Activated CD8-positive, alpha-beta T cell treated with anti-CD3 and anti-CD28 coated beads for 36 hours (primary cell): ENCODE results near the gene DUSP14. TPM values are rescaled to one million over a fixed set of nuclear protein-coding genes. Genes with fewer than 3 reads are reported as not detected.

Experiments
- ATAC-seq: fragments of 200-7000 bp; cut with Tn5 transposase; one replicate; pipeline ENCODE4 v1.10.0; 2021; ENCODE audit warnings: mild to moderate bottlenecking, moderate library complexity
- CTCF ChIA-PET: fragments of 350-600 bp; sonication (Branson Sonifier 250); formaldehyde crosslinking; loops from one replicate; lab custom pipeline; 2021; ENCODE audit warnings: antibody characterized with exemption; lab: Charles Lee
- POLR2A ChIA-PET: fragments of 350-600 bp; sonication (Branson Sonifier 250); formaldehyde crosslinking; loops from one replicate; lab custom pipeline; 2021; ENCODE audit warnings: antibody characterized with exemption; lab: Charles Lee
- DNase-seq: peaks from one replicate; pipeline ENCODE4 v3.0.0-alpha.2; 2020
- H3K27ac Mint-ChIP-seq: one replicate; pipeline ENCODE4 v1.8.0; 2021; ENCODE audit warnings: mild to moderate bottlenecking, mixed read lengths
- H3K27me3 Mint-ChIP-seq: one replicate; pipeline ENCODE4 v1.8.0; 2021; ENCODE audit warnings: mixed read lengths
- H3K36me3 Mint-ChIP-seq: one replicate; pipeline ENCODE4 v1.8.0; 2021; ENCODE audit warnings: low read depth, mixed read lengths
- H3K4me1 Mint-ChIP-seq: one replicate; pipeline ENCODE4 v1.8.0; 2021; ENCODE audit warnings: low read depth, mixed read lengths
- H3K4me3 Mint-ChIP-seq: one replicate; pipeline ENCODE4 v1.8.0; 2021; ENCODE audit warnings: mild to moderate bottlenecking, moderate library complexity, mixed read lengths
- H3K9me3 Mint-ChIP-seq: one replicate; pipeline ENCODE4 v1.8.0; 2021; ENCODE audit warnings: mixed read lengths
- intact Hi-C: fragments of 100-400 bp; cut with micrococcal nuclease; formaldehyde crosslinking; loops from one replicate; pipeline ENCODE4 v1.10.0; 2022
- total RNA-seq, 2 experiments: library from RNA; stranded (reverse); gene quantifications; one replicate each; pipeline ENCODE4 v1.2.3, GENCODE V29; 2021
- TF ChIP-seq, protein P1 (sequence below): fragments of 200-600 bp; IDR thresholded peaks from one replicate; pipeline ENCODE4 v1.8.0; 2022; ENCODE audit warnings: antibody characterized with exemption, mild to moderate bottlenecking

The DUSP14 gene
- total RNA-seq, 2 experiments from 2014 or later, result 13.3 to 15.5 TPM

DNA sequence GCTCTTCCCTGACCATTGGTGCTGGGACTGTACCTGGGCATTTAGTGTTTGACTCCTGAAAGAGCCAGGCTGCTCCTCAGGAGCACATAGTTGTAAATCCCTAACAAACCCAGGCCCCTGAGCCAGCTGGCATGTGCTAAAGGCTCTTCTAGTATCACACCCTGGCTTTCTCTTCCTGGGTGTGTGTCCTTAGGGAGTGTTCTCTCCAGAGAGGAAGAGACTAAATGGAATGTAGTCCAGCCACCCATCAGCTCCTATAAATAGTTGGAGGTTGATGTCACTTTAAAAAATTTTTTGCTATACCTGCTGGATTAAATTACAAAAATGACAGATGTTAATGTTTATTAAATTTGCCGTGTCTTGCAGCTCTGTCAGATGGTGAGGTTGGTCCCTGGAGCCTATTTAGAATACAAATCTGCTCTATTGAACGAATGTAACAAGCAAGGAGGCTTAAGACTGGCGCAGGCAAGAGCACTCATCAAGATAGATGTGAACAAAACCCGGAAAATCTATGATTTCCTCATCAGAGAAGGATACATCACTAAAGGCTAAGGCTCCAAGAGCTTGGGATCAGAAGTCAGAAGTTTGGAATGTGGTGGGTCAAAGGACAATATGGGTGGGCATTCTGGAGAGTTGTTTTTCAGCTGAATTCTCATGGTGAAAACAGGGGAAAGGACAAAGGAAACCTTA lies 13.1 kb upstream of the DUSP14 start:
- no peak overlapping the region for H3K4me3 Mint-ChIP-seq
- ATAC-seq (no peak), DNase-seq (no peak)
- intact Hi-C loops, result no loop called here
- H3K4me1 Mint-ChIP-seq, result no peaks in the 10 kb centered on the region
- no peak overlapping the region for H3K27ac Mint-ChIP-seq
- peaks cover 38% of the 10 kb centered on the region for H3K36me3 Mint-ChIP-seq
- ChIA-PET CTCF (interaction anchor here (1.1 kb wide), 1 partner anchor 103 kb away, joined by 3 read pairs; no protein-coding TSS in a partner anchor), POLR2A (interaction anchor here (0.7 kb wide), 1 partner anchor 15 kb away, joined by 3 read pairs; no protein-coding TSS in a partner anchor)
- TF ChIP-seq, protein P1, sequence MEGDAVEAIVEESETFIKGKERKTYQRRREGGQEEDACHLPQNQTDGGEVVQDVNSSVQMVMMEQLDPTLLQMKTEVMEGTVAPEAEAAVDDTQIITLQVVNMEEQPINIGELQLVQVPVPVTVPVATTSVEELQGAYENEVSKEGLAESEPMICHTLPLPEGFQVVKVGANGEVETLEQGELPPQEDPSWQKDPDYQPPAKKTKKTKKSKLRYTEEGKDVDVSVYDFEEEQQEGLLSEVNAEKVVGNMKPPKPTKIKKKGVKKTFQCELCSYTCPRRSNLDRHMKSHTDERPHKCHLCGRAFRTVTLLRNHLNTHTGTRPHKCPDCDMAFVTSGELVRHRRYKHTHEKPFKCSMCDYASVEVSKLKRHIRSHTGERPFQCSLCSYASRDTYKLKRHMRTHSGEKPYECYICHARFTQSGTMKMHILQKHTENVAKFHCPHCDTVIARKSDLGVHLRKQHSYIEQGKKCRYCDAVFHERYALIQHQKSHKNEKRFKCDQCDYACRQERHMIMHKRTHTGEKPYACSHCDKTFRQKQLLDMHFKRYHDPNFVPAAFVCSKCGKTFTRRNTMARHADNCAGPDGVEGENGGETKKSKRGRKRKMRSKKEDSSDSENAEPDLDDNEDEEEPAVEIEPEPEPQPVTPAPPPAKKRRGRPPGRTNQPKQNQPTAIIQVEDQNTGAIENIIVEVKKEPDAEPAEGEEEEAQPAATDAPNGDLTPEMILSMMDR, result no peak
- no peaks in the 10 kb centered on the region for H3K9me3 Mint-ChIP-seq
- no peaks in the 10 kb centered on the region for H3K27me3 Mint-ChIP-seq

DNA sequence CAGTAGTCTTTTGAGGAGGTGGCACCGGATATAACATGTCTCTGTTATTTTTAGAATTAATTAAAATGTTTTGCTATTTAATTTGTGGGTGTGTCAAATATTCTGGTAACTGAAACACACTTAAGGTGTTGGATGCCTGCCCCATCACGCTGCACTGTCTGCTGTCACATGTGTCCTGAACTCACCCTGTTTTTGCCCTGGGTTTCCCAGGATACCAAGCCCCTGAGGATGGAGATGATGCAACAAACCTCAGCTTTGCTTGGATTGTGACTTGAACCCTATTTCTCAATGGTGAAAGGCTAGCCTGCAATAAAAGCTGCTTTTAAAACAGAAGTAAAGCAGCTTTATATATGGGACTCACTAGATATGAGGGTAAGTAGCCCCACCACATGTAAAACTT lies 11.5 kb upstream of the DUSP14 start:
- Mint-ChIP-seq H3K27me3 (no peaks in the 10 kb centered on the region), H3K4me1 (peaks cover 4% of the 10 kb centered on the region), H3K4me3 (no peak overlapping the region), H3K36me3 (peaks cover 31% of the 10 kb centered on the region), H3K27ac (no peak overlapping the region), H3K9me3 (no peaks in the 10 kb centered on the region)
- ChIA-PET CTCF (no interaction called here), POLR2A (no interaction called here)
- intact Hi-C loops, result no loop called here
- no peak for ATAC-seq
- no peak for DNase-seq
- TF ChIP-seq, protein P1, result no peak

DNA sequence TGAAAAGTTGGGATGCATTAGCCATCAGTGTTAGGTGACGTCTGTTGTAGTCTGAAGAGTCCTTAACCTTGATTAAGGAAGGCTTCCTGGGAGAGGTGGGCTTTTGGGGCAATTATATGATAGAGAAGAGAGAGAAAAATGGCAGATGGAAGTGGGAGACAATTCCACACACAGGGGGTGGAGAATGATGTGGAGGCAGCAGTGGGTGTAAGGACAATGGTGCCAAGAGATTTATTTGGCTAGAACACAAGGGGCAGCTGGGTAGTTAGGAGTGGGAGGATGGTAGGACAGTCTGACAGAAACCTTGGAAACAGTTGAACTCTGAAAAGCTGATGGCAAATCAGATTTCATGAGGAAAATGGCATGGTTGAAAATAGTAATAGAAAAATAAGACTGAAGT lies 10.7 kb upstream of the DUSP14 start:
- Mint-ChIP-seq H3K4me1 (peaks cover 12% of the 10 kb centered on the region), H3K27me3 (no peaks in the 10 kb centered on the region), H3K4me3 (no peak overlapping the region), H3K36me3 (peaks cover 23% of the 10 kb centered on the region), H3K27ac (no peak overlapping the region), H3K9me3 (no peaks in the 10 kb centered on the region)
- ChIA-PET POLR2A (no interaction called here), CTCF (no interaction called here)
- DNase-seq (no peak), ATAC-seq (no peak)
- intact Hi-C loops, result no loop called here
- TF ChIP-seq, protein P1, result no peak

DNA sequence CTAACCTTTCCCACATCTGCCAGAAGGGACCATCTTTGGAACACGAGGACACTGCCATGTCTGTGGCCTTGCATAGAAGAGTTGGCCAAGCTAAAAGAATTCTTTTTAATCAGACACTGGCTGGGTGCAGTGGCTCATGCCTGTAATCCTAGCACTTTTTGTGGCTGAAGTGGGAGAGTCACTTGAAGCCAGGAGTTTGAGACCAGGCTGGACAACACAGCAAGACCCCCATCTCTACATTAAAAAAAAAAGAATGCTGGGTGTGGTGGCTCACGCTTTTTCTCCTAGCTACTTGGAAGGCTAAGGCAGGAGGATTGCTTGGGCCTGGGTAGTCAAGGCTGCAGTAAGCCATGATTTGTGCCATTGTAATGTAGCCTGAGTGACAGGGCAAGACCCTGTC lies 9.3 kb upstream of the DUSP14 start:
- POLR2A ChIA-PET, result interaction anchor here (0.6 to 1.0 kb wide), 3 partner anchors 30 to 1392 kb away, joined by 3 read pairs; no protein-coding TSS in a partner anchor
- Mint-ChIP-seq H3K9me3 (no peaks in the 10 kb centered on the region), H3K4me3 (no peak overlapping the region), H3K4me1 (peaks cover 12% of the 10 kb centered on the region), H3K27me3 (no peaks in the 10 kb centered on the region), H3K36me3 (peaks cover 23% of the 10 kb centered on the region), H3K27ac (no peak overlapping the region)
- CTCF ChIA-PET, result no interaction called here
- TF ChIP-seq, protein P1, result no peak
- DNase-seq (no peak), ATAC-seq (no peak)
- intact Hi-C loops, result no loop called here

DNA sequence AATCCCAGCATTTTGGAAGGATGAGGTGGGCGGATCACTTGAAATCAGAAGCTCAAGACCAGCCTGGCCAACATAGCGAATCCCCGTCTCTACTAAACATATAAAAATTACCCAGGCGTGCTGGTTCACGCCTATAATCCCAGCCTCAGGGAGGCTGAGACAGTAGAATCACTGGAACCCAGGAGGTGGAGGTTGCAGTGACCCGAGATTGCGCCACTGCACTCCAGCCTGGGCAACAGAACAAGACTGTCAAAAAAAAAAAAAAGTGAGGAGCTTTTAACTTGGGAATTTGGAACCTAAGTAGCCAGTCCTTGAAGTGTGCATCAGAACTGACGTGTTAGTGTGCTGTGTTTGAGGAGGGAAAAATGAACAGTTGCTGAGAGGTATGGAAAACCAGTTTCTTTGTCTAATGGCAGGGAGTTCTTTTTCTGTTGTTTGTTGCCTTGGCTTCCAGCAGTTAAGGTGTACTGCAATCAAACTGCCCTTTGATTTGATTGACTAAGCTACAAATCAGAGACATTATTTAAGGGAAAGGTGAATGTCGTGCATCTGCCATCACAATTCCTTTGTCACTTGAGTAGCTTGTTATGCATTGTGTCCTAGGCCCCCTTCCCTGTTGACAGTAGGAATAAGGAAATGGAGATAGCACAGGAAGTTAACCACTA lies 8.6 kb upstream of the DUSP14 start:
- H3K27ac Mint-ChIP-seq, result no peak overlapping the region
- DNase-seq (no peak), ATAC-seq (no peak)
- ChIA-PET POLR2A (interaction anchor here (0.6 kb wide), 1 partner anchor 1392 kb away, joined by 3 read pairs; no protein-coding TSS in a partner anchor), CTCF (interaction anchor here (0.7 to 1.3 kb wide), 2 partner anchors 13 to 108 kb away, joined by 3 read pairs; no protein-coding TSS in a partner anchor)
- intact Hi-C loops, result no loop called here
- no peak overlapping the region for H3K4me3 Mint-ChIP-seq
- TF ChIP-seq, protein P1, result no peak
- no peaks in the 10 kb centered on the region for H3K9me3 Mint-ChIP-seq
- H3K27me3 Mint-ChIP-seq, result no peaks in the 10 kb centered on the region
- H3K36me3 Mint-ChIP-seq, result peaks cover 19% of the 10 kb centered on the region
- H3K4me1 Mint-ChIP-seq, result peaks cover 12% of the 10 kb centered on the region
